Measurements from ENCODE around the gene ING2. TPM values are rescaled to one million over a fixed set of nuclear protein-coding genes. Genes with fewer than 3 reads are reported as not detected.

Gene ING2
- total RNA-seq, 1 donor from 2014 or later, result 9.5 TPM

GRCh38 chr4:183468210-183469095 lies 36.4 kb upstream of the ING2 start:
- no peak for TF ChIP-seq CTCF (IDR thresholded peaks at IDR 0.05)
- DNase-seq, result no peak
- Histone ChIP-seq H3K4me1 (peaks cover 10% of the 10 kb centered on the region), H3K27ac (no peak overlapping the region), H3K9me3 (no peaks in the 10 kb centered on the region), H3K27me3 (ENCODE audit: low read depth) (no peaks in the 10 kb centered on the region), H3K36me3 (no peaks in the 10 kb centered on the region), H3K4me3 (no peak overlapping the region)
- no peak for ATAC-seq
- intact Hi-C loops (cut with DNase I), result no loop called here

GRCh38 chr4:183469285-183469684 lies 35.6 kb upstream of the ING2 start:
- ATAC-seq, result no peak
- TF ChIP-seq CTCF (IDR thresholded peaks at IDR 0.05), result no peak
- H3K27ac ChIP-seq, result no peak overlapping the region

GRCh38 chr4:183469936-183470335 lies 34.9 kb upstream of the ING2 start:
- no peaks in the 10 kb centered on the region for H3K36me3 ChIP-seq
- no peaks in the 10 kb centered on the region for H3K27me3 ChIP-seq (ENCODE audit: low read depth)
- DNase-seq (no peak), ATAC-seq (no peak)
- no peak for TF ChIP-seq CTCF (IDR thresholded peaks at IDR 0.05)
- peaks cover 10% of the 10 kb centered on the region for H3K4me1 ChIP-seq
- no peaks in the 10 kb centered on the region for H3K9me3 ChIP-seq
- H3K4me3 ChIP-seq, result no peak overlapping the region
- intact Hi-C loops (cut with DNase I), result no loop called here
- H3K27ac ChIP-seq, result no peak overlapping the region

More at GRCh38 chr4:183469285-183469684, 35.6 kb upstream of the ING2 start:
- Histone ChIP-seq H3K27me3 (ENCODE audit: low read depth) (no peaks in the 10 kb centered on the region), H3K9me3 (no peaks in the 10 kb centered on the region), H3K4me1 (peaks cover 10% of the 10 kb centered on the region), H3K36me3 (no peaks in the 10 kb centered on the region), H3K4me3 (no peak overlapping the region)
- no peak for DNase-seq
- intact Hi-C loops (cut with DNase I), result no loop called here

- no peak for DNase-seq
- TF ChIP-seq CTCF (IDR thresholded peaks at IDR 0.05), result no peak
- Histone ChIP-seq H3K27ac (no peak overlapping the region), H3K27me3 (ENCODE audit: low read depth) (peaks cover under 1% of the 10 kb centered on the region), H3K4me1 (peaks cover 10% of the 10 kb centered on the region), H3K4me3 (no peak overlapping the region), H3K36me3 (no peaks in the 10 kb centered on the region), H3K9me3 (no peaks in the 10 kb centered on the region)
- no peak for ATAC-seq
- intact Hi-C loops (cut with DNase I), result no loop called here
Observed at GRCh38 chr4:183470821-183471220, 34.0 kb upstream of the ING2 start.

- H3K36me3 ChIP-seq, result no peaks in the 10 kb centered on the region
- H3K27ac ChIP-seq, result no peak overlapping the region
- peak; percentile 92 for TF ChIP-seq CTCF (IDR thresholded peaks at IDR 0.05)
- H3K27me3 ChIP-seq (ENCODE audit: low read depth), result peaks cover 3% of the 10 kb centered on the region
- H3K9me3 ChIP-seq, result no peaks in the 10 kb centered on the region
- intact Hi-C loops (cut with DNase I), result no loop called here
- peak; percentile 88 to 93 for ATAC-seq
- peaks cover 10% of the 10 kb centered on the region for H3K4me1 ChIP-seq
- H3K4me3 ChIP-seq, result peak overlapping the region; percentile 12
- DNase-seq, result peak; percentile 87
Observed at GRCh38 chr4:183471946-183472708, 32.7 kb upstream of the ING2 start.

Measured in lower lobe of right lung (tissue), 2 donors.